Gastroesophageal sphincter (tissue), 3 donors: ENCODE results near the gene P4HB.

Experiments used
- EP300 ChIP-seq: sonication (generic); formaldehyde crosslinking; IDR thresholded peaks from one replicate; pipeline ENCODE4 v1.6.1; 2017; ENCODE audit warnings: antibody characterized with exemption, mild to moderate bottlenecking
- POLR2A ChIP-seq, 2 donors: fragments of 450-650 bp; IDR thresholded peaks; one replicate each; pipeline ENCODE4 v1.6.1; 2017; ENCODE audit warnings: antibody characterized with exemption in 2 of 2, mild to moderate bottlenecking in 2 of 2, moderate library complexity in 1 of 2
- POLR2AphosphoS5 ChIP-seq: sonication (generic); formaldehyde crosslinking; IDR thresholded peaks from one replicate; pipeline ENCODE4 v1.6.1; 2017; ENCODE audit warnings: antibody characterized with exemption
- TF ChIP-seq, protein P1 (sequence below), 4 experiments: fragments of 200-600 bp in 2 of 4; fragments of 450-650 bp in 2 of 4; sonication (generic) in 1 of 4; IDR thresholded peaks; one replicate each; pipeline ENCODE4 v1.5.1; 2017 to 2019; ENCODE audit warnings: antibody characterized with exemption in 4 of 4, mild to moderate bottlenecking in 2 of 4, moderate library complexity in 2 of 4

GRCh38 chr17:81870981-81871386 is 10.6 kb upstream of the P4HB start, which contains the start of gene ARHGDIA:
- TF ChIP-seq, protein P1, sequence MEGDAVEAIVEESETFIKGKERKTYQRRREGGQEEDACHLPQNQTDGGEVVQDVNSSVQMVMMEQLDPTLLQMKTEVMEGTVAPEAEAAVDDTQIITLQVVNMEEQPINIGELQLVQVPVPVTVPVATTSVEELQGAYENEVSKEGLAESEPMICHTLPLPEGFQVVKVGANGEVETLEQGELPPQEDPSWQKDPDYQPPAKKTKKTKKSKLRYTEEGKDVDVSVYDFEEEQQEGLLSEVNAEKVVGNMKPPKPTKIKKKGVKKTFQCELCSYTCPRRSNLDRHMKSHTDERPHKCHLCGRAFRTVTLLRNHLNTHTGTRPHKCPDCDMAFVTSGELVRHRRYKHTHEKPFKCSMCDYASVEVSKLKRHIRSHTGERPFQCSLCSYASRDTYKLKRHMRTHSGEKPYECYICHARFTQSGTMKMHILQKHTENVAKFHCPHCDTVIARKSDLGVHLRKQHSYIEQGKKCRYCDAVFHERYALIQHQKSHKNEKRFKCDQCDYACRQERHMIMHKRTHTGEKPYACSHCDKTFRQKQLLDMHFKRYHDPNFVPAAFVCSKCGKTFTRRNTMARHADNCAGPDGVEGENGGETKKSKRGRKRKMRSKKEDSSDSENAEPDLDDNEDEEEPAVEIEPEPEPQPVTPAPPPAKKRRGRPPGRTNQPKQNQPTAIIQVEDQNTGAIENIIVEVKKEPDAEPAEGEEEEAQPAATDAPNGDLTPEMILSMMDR (IDR thresholded peaks at IDR 0.05) = no peak
- TF ChIP-seq POLR2A (IDR thresholded peaks at IDR 0.05) (no peak), POLR2AphosphoS5 (peak; percentile 98), EP300 (no peak)
